Activated T-helper 17 cell treated with anti-CD3 and anti-CD28 coated beads, Interleukin-2, amount 50 U/mL, for 72 hours (primary cell): ENCODE results near the gene DCAF7. TPM values are rescaled to one million over a fixed set of nuclear protein-coding genes. Genes with fewer than 3 reads are reported as not detected.

Source experiments
- ATAC-seq: fragments of 150-1000 bp; cut with Tn5 transposase; replicated peaks from 2 replicates; pipeline ENCODE4 v1.10.0; 2021; ENCODE audit warnings: mild to moderate bottlenecking, moderate library complexity
- H3K27ac Mint-ChIP-seq: one replicate; pipeline ENCODE4 v1.8.0; 2022; ENCODE audit warnings: mixed read lengths
- H3K27me3 Mint-ChIP-seq: one replicate; pipeline ENCODE4 v1.8.0; 2022; ENCODE audit warnings: mixed read lengths
- H3K36me3 Mint-ChIP-seq: one replicate; pipeline ENCODE4 v1.8.0; 2022; ENCODE audit warnings: low read depth, mild to moderate bottlenecking, mixed read lengths
- H3K4me1 Mint-ChIP-seq: one replicate; pipeline ENCODE4 v1.8.0; 2022; ENCODE audit warnings: mixed read lengths
- H3K4me3 Mint-ChIP-seq: one replicate; pipeline ENCODE4 v1.8.0; 2022; ENCODE audit warnings: mild to moderate bottlenecking, mixed read lengths
- H3K9me3 Mint-ChIP-seq: one replicate; pipeline ENCODE4 v1.8.0; 2022; ENCODE audit warnings: mixed read lengths
- total RNA-seq, 2 donors: library from RNA; stranded (reverse); gene quantifications; one replicate each; pipeline ENCODE4 v1.2.3, GENCODE V29; 2022

Gene DCAF7
- total RNA-seq, 2 donors from 2014 or later: 108 to 115 TPM

- H3K4me1 Mint-ChIP-seq: peaks cover 10% of the 10 kb centered on the region
- no peaks in the 10 kb centered on the region for H3K36me3 Mint-ChIP-seq
- no peak overlapping the region for H3K4me3 Mint-ChIP-seq
- peak overlapping the region; percentile 76 for H3K27ac Mint-ChIP-seq
- H3K9me3 Mint-ChIP-seq: no peaks in the 10 kb centered on the region
- peaks cover 13% of the 10 kb centered on the region for H3K27me3 Mint-ChIP-seq
- ATAC-seq: no peak
Measured at GRCh38 chr17:63517825-63518534, 32.3 kb upstream of the DCAF7 start.

GRCh38 chr17:63519116-63519881 is 31.0 kb upstream of the DCAF7 start:
- H3K27me3 Mint-ChIP-seq: peaks cover 20% of the 10 kb centered on the region
- no peaks in the 10 kb centered on the region for H3K9me3 Mint-ChIP-seq
- no peak for ATAC-seq
- H3K4me3 Mint-ChIP-seq: no peak overlapping the region
- peaks cover 16% of the 10 kb centered on the region for H3K4me1 Mint-ChIP-seq
- H3K36me3 Mint-ChIP-seq: no peaks in the 10 kb centered on the region
- no peak overlapping the region for H3K27ac Mint-ChIP-seq

- H3K4me3 Mint-ChIP-seq: no peak overlapping the region
- H3K4me1 Mint-ChIP-seq: peaks cover 16% of the 10 kb centered on the region
- no peaks in the 10 kb centered on the region for H3K9me3 Mint-ChIP-seq
- H3K27me3 Mint-ChIP-seq: peaks cover 20% of the 10 kb centered on the region
- H3K36me3 Mint-ChIP-seq: no peaks in the 10 kb centered on the region
- no peak overlapping the region for H3K27ac Mint-ChIP-seq
- no peak for ATAC-seq
Measured at GRCh38 chr17:63519972-63520882, 30.1 kb upstream of the DCAF7 start.

GRCh38 chr17:63523253-63523855 is 26.9 kb upstream of the DCAF7 start, which contains the start of gene KCNH6:
Gene KCNH6 (plus strand): TSS chr17:63523358. CDS start chr17:63523414, 56 bp downstream.
- peak within 1 kb of the TSS; percentile 40 for H3K4me3 Mint-ChIP-seq
- no peaks in the 10 kb centered on the region for H3K36me3 Mint-ChIP-seq
- ATAC-seq: no peak
- H3K9me3 Mint-ChIP-seq: no peaks in the 10 kb centered on the region
- H3K4me1 Mint-ChIP-seq: peaks cover 7% of the 10 kb centered on the region
- no peak within 1 kb of the TSS for H3K27ac Mint-ChIP-seq
- peaks cover 20% of the 10 kb centered on the region for H3K27me3 Mint-ChIP-seq

- Mint-ChIP-seq H3K4me1 (peaks cover 7% of the 10 kb centered on the region), H3K27me3 (peaks cover 20% of the 10 kb centered on the region), H3K36me3 (no peaks in the 10 kb centered on the region), H3K4me3 (peak overlapping the region; percentile 40), H3K27ac (no peak overlapping the region), H3K9me3 (no peaks in the 10 kb centered on the region)
- no peak for ATAC-seq
Measured at GRCh38 chr17:63524051-63524450, 26.2 kb upstream of the DCAF7 start.

GRCh38 chr17:63525190-63525946 is 24.9 kb upstream of the DCAF7 start:
- no peak overlapping the region for H3K27ac Mint-ChIP-seq
- no peak for ATAC-seq
- no peak overlapping the region for H3K4me3 Mint-ChIP-seq
- H3K36me3 Mint-ChIP-seq: no peaks in the 10 kb centered on the region
- no peaks in the 10 kb centered on the region for H3K9me3 Mint-ChIP-seq
- H3K27me3 Mint-ChIP-seq: peaks cover 20% of the 10 kb centered on the region
- H3K4me1 Mint-ChIP-seq: peaks cover 7% of the 10 kb centered on the region

- Mint-ChIP-seq H3K9me3 (no peaks in the 10 kb centered on the region), H3K4me1 (peaks cover 7% of the 10 kb centered on the region)
Measured at GRCh38 chr17:63526861-63527260, 23.4 kb upstream of the DCAF7 start.

GRCh38 chr17:63528183-63528582 is 22.1 kb upstream of the DCAF7 start:
- H3K9me3 Mint-ChIP-seq: no peaks in the 10 kb centered on the region
- H3K4me1 Mint-ChIP-seq: peaks cover 7% of the 10 kb centered on the region

More at GRCh38 chr17:63526861-63527260, 23.4 kb upstream of the DCAF7 start:
- peaks cover 11% of the 10 kb centered on the region for H3K27me3 Mint-ChIP-seq
- H3K4me3 Mint-ChIP-seq: no peak overlapping the region
- H3K27ac Mint-ChIP-seq: peak overlapping the region; percentile 1
- no peak for ATAC-seq
- H3K36me3 Mint-ChIP-seq: no peaks in the 10 kb centered on the region

GRCh38 chr17:63529711-63530556 is 20.3 kb upstream of the DCAF7 start:
- H3K27me3 Mint-ChIP-seq: no peaks in the 10 kb centered on the region
- H3K9me3 Mint-ChIP-seq: no peaks in the 10 kb centered on the region
- ATAC-seq: no peak
- H3K4me3 Mint-ChIP-seq: no peak overlapping the region
- H3K4me1 Mint-ChIP-seq: no peaks in the 10 kb centered on the region
- peak overlapping the region; percentile 33 for H3K27ac Mint-ChIP-seq
- H3K36me3 Mint-ChIP-seq: no peaks in the 10 kb centered on the region

More at GRCh38 chr17:63528183-63528582, 22.1 kb upstream of the DCAF7 start:
- Mint-ChIP-seq H3K4me3 (no peak overlapping the region), H3K27me3 (peaks cover 8% of the 10 kb centered on the region), H3K27ac (no peak overlapping the region), H3K36me3 (no peaks in the 10 kb centered on the region)
- ATAC-seq: no peak

- no peak overlapping the region for H3K4me3 Mint-ChIP-seq
- H3K27ac Mint-ChIP-seq: no peak overlapping the region
- ATAC-seq: no peak
- no peaks in the 10 kb centered on the region for H3K36me3 Mint-ChIP-seq
- H3K4me1 Mint-ChIP-seq: no peaks in the 10 kb centered on the region
- H3K9me3 Mint-ChIP-seq: no peaks in the 10 kb centered on the region
- no peaks in the 10 kb centered on the region for H3K27me3 Mint-ChIP-seq
Measured at GRCh38 chr17:63530557-63531021, 19.7 kb upstream of the DCAF7 start.

GRCh38 chr17:63531022-63531965 is 19.0 kb upstream of the DCAF7 start:
- Mint-ChIP-seq H3K4me1 (no peaks in the 10 kb centered on the region), H3K9me3 (no peaks in the 10 kb centered on the region), H3K4me3 (no peak overlapping the region), H3K27ac (no peak overlapping the region), H3K36me3 (no peaks in the 10 kb centered on the region), H3K27me3 (no peaks in the 10 kb centered on the region)
- no peak for ATAC-seq
